ENCODE data around the gene IFNA17.
"Not testable (repeated sequence)": the region's sequence is repeated elsewhere in the genome, so short reads cannot be mapped to it uniquely, and the experiment has no call there.

DNA sequence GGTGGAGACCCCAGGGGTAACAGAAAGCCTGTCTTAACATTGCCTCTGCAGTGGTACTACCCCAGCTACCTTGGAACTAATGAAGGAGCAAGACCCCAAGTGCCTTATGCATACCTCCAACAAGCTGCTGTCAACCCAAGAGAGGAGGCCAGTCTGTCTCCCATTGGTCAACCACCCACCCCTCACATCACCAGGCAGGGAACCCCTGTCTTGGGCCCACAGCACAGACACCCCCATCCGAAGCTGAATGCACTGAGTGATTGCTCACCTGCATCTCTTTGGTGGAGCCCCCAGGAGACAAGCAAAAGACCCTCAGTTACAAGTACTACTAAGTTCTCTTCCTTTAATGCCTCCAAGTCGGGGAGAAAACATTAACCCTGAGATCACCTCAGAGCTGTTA is 15.9 kb downstream of the IFNA17 start:
- TF ChIP-seq EZH2 (IDR thresholded peaks at IDR 0.05); POLR2AphosphoS5 (IDR thresholded peaks at IDR 0.05; ENCODE audit: low read depth, low read length); POLR2A (IDR thresholded peaks at IDR 0.05; ENCODE audit: borderline replicate concordance, extremely low read depth, insufficient read depth, insufficient read length); SIN3A (IDR thresholded peaks at IDR 0.05; ENCODE audit: low read depth); TCF7L2 (IDR thresholded peaks at IDR 0.05; ENCODE audit: borderline replicate concordance, extremely low read depth, insufficient read depth, insufficient read length); JUND (IDR thresholded peaks at IDR 0.05); EZH2phosphoT487 (IDR thresholded peaks at IDR 0.05; ENCODE audit: borderline replicate concordance): not testable (repeated sequence)
- TF ChIP-seq, protein P1, sequence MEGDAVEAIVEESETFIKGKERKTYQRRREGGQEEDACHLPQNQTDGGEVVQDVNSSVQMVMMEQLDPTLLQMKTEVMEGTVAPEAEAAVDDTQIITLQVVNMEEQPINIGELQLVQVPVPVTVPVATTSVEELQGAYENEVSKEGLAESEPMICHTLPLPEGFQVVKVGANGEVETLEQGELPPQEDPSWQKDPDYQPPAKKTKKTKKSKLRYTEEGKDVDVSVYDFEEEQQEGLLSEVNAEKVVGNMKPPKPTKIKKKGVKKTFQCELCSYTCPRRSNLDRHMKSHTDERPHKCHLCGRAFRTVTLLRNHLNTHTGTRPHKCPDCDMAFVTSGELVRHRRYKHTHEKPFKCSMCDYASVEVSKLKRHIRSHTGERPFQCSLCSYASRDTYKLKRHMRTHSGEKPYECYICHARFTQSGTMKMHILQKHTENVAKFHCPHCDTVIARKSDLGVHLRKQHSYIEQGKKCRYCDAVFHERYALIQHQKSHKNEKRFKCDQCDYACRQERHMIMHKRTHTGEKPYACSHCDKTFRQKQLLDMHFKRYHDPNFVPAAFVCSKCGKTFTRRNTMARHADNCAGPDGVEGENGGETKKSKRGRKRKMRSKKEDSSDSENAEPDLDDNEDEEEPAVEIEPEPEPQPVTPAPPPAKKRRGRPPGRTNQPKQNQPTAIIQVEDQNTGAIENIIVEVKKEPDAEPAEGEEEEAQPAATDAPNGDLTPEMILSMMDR (IDR thresholded peaks at IDR 0.05 in 2 of 3, conservative IDR thresholded peaks at IDR 0.05 in 1 of 3; ENCODE audit: borderline replicate concordance in 1 of 3, insufficient read depth in 1 of 3, low read depth in 2 of 3, low read length in 2 of 3), result not testable (repeated sequence)
